HFFc6 (cell line): ENCODE results near the gene DHDDS. TPM values are rescaled to one million over a fixed set of nuclear protein-coding genes. Genes with fewer than 3 reads are reported as not detected.

Experiments used
- DNase-seq: peaks from one replicate; pipeline ENCODE4 v3.0.0-alpha.2; 2018
- H3K27ac Mint-ChIP-seq: 2 replicates; pipeline ENCODE4 v1.8.0; 2020; ENCODE audit warnings: mild to moderate bottlenecking, mixed read lengths
- H3K27me3 Mint-ChIP-seq: 2 replicates; pipeline ENCODE4 v1.8.0; 2021; ENCODE audit warnings: mild to moderate bottlenecking, moderate library complexity, mixed read lengths; ENCODE audit not compliant: insufficient read depth
- H3K36me3 Mint-ChIP-seq: 2 replicates; pipeline ENCODE4 v1.8.0; 2021; ENCODE audit warnings: low read depth, mixed read lengths
- H3K4me1 Mint-ChIP-seq: 2 replicates; pipeline ENCODE4 v1.8.0; 2020; ENCODE audit warnings: low read depth, mixed read lengths
- H3K4me3 Mint-ChIP-seq: 2 replicates; pipeline ENCODE4 v1.8.0; 2020; ENCODE audit warnings: mild to moderate bottlenecking, moderate library complexity, mixed read lengths
- H3K9me3 Mint-ChIP-seq: 2 replicates; pipeline ENCODE4 v1.8.0; 2020; ENCODE audit warnings: mild to moderate bottlenecking, mixed read lengths
- CTCF ChIP-seq: fragments of 200-600 bp; sonication (generic); IDR thresholded peaks from 2 replicates; pipeline ENCODE4 v1.5.0; 2021; ENCODE audit warnings: antibody characterized with exemption, mild to moderate bottlenecking
- total RNA-seq, 6 experiments: library from RNA; stranded (reverse); fragmentation: NEBNext Ultra II Directional; extraction: Animal tissue kit (Norgen Biotek cat#: 25700); gene quantifications; 2 replicates in 1 of 6; 3 replicates in 5 of 6; pipeline ENCODE4 v1.2.3, GENCODE V29; 2021

DHDDS gene
- total RNA-seq, 6 experiments from 2014 or later: 68.3 to 76.1 (median 70.8) TPM

GRCh38 chr1:26452459-26453183, 20.5 kb downstream of the DHDDS start:
- Mint-ChIP-seq H3K36me3 (peaks cover 11% of the 10 kb centered on the region), H3K4me1 (no peaks in the 10 kb centered on the region), H3K27ac (no peak overlapping the region), H3K27me3 (no peaks in the 10 kb centered on the region), H3K4me3 (no peak overlapping the region), H3K9me3 (no peaks in the 10 kb centered on the region)
- TF ChIP-seq CTCF: no peak
- no peak for DNase-seq

- peaks cover 15% of the 10 kb centered on the region; the same call in 1 of the 2 replicates for H3K36me3 Mint-ChIP-seq
- no peak overlapping the region for H3K27ac Mint-ChIP-seq
- no peaks in the 10 kb centered on the region; the same call in 1 of the 2 replicates for H3K27me3 Mint-ChIP-seq
- no peak overlapping the region for H3K4me3 Mint-ChIP-seq
- no peaks in the 10 kb centered on the region for H3K4me1 Mint-ChIP-seq
- H3K9me3 Mint-ChIP-seq: no peaks in the 10 kb centered on the region
- TF ChIP-seq CTCF: no peak
- no peak for DNase-seq
Measured at GRCh38 chr1:26459148-26459547, 27.0 kb downstream of the DHDDS start.

- no peak for DNase-seq
- H3K27me3 Mint-ChIP-seq: no peaks in the 10 kb centered on the region; the same call in 1 of the 2 replicates
- no peaks in the 10 kb centered on the region for H3K9me3 Mint-ChIP-seq
- no peak for TF ChIP-seq CTCF
- no peak overlapping the region for H3K4me3 Mint-ChIP-seq
- H3K36me3 Mint-ChIP-seq: peaks cover 15% of the 10 kb centered on the region; the same call in 1 of the 2 replicates
- H3K4me1 Mint-ChIP-seq: no peaks in the 10 kb centered on the region
- no peak overlapping the region for H3K27ac Mint-ChIP-seq
Measured at GRCh38 chr1:26459573-26460031, 27.5 kb downstream of the DHDDS start.

- Mint-ChIP-seq H3K4me3 (no peak overlapping the region), H3K27me3 (peaks cover 4% of the 10 kb centered on the region; the same call in 1 of the 2 replicates), H3K4me1 (peaks cover 25% of the 10 kb centered on the region), H3K36me3 (peaks cover 27% of the 10 kb centered on the region), H3K27ac (no peak overlapping the region), H3K9me3 (no peaks in the 10 kb centered on the region)
- DNase-seq: no peak
- no peak for TF ChIP-seq CTCF
Measured at GRCh38 chr1:26468911-26469310, 36.8 kb downstream of the DHDDS start.

- Mint-ChIP-seq H3K36me3 (peaks cover 33% of the 10 kb centered on the region), H3K4me1 (peaks cover 31% of the 10 kb centered on the region), H3K27me3 (peaks cover 4% of the 10 kb centered on the region; the same call in 1 of the 2 replicates), H3K4me3 (no peak overlapping the region), H3K9me3 (no peaks in the 10 kb centered on the region), H3K27ac (no peak overlapping the region)
- no peak for TF ChIP-seq CTCF
- DNase-seq: no peak
Measured at GRCh38 chr1:26469558-26469957, 37.4 kb downstream of the DHDDS start.
